ENCODE results near the gene URAD. TPM values are rescaled to one million over a fixed set of nuclear protein-coding genes. Genes with fewer than 3 reads are reported as not detected.

URAD gene
- total RNA-seq, 1 donor from 2014 or later: not detected

GRCh38 chr13:27977476-27978300 is 10.8 kb downstream of the URAD start:
- H3K4me3 ChIP-seq (ENCODE audit: insufficient read depth, low read depth, low read length): no peak overlapping the region
- no peaks in the 10 kb centered on the region for H3K36me3 ChIP-seq (ENCODE audit: insufficient read depth, low read length)

GRCh38 chr13:27976362-27977091 is 12.0 kb downstream of the URAD start:
- Histone ChIP-seq H3K9me3 (ENCODE audit: insufficient read depth, low read depth, low read length) (no peaks in the 10 kb centered on the region), H3K27me3 (ENCODE audit: insufficient read depth, low read length) (peaks cover 88% of the 10 kb centered on the region), H3K9ac (ENCODE audit: low read length) (no peak overlapping the region), H3K36me3 (ENCODE audit: insufficient read depth, low read length) (no peaks in the 10 kb centered on the region), H4K20me1 (ENCODE audit: insufficient read depth, low read length) (no peaks in the 10 kb centered on the region), H3K79me2 (ENCODE audit: insufficient read depth, low read length) (no peaks in the 10 kb centered on the region), H3K4me3 (ENCODE audit: insufficient read depth, low read depth, low read length) (no peak overlapping the region), H2AFZ (ENCODE audit: low read depth, low read length) (no peak overlapping the region), H3K4me2 (ENCODE audit: low read length) (no peak overlapping the region), H3K4me1 (ENCODE audit: insufficient read depth, low read length) (no peaks in the 10 kb centered on the region), H3K27ac (ENCODE audit: low read depth, low read length) (no peak overlapping the region)
- H3K4me3 Mint-ChIP-seq (ENCODE audit: unreplicated experiment): no peak overlapping the region
- no peak for DNase-seq (ENCODE audit: low read depth)
- H3K27me3 Mint-ChIP-seq (ENCODE audit: low read depth, unreplicated experiment): peaks cover 86% of the 10 kb centered on the region
- no peak for TF ChIP-seq CTCF (IDR thresholded peaks at IDR 0.05; ENCODE audit: insufficient read depth, low read depth, low read length)
- no peak for TF ChIP-seq EZH2 (IDR thresholded peaks at IDR 0.05; ENCODE audit: insufficient read depth, low read length)
- H3K27ac Mint-ChIP-seq (ENCODE audit: unreplicated experiment): no peak overlapping the region
- peaks cover 24% of the 10 kb centered on the region for H3K9me3 Mint-ChIP-seq (ENCODE audit: unreplicated experiment)
- H3K4me1 Mint-ChIP-seq (ENCODE audit: low read depth, unreplicated experiment): peaks cover 2% of the 10 kb centered on the region
- no peaks in the 10 kb centered on the region for H3K36me3 Mint-ChIP-seq (ENCODE audit: low read depth, unreplicated experiment)
- FAIRE-seq: no peak

More at GRCh38 chr13:27977476-27978300, 10.8 kb downstream of the URAD start:
- TF ChIP-seq EZH2 (IDR thresholded peaks at IDR 0.05; ENCODE audit: insufficient read depth, low read length) (peak; percentile 53), CTCF (IDR thresholded peaks at IDR 0.05; ENCODE audit: insufficient read depth, low read depth, low read length) (no peak)
- FAIRE-seq (no peak), DNase-seq (ENCODE audit: low read depth) (peak; percentile 1)
- no peak overlapping the region for H3K27ac Mint-ChIP-seq (ENCODE audit: unreplicated experiment)
- H3K27me3 Mint-ChIP-seq (ENCODE audit: low read depth, unreplicated experiment): peaks cover 88% of the 10 kb centered on the region
- peaks cover 92% of the 10 kb centered on the region for H3K27me3 ChIP-seq (ENCODE audit: insufficient read depth, low read length)
- H3K4me1 Mint-ChIP-seq (ENCODE audit: low read depth, unreplicated experiment): peaks cover 2% of the 10 kb centered on the region
- no peaks in the 10 kb centered on the region for H3K36me3 Mint-ChIP-seq (ENCODE audit: low read depth, unreplicated experiment)
- H3K9me3 ChIP-seq (ENCODE audit: insufficient read depth, low read depth, low read length): no peaks in the 10 kb centered on the region
- no peaks in the 10 kb centered on the region for H3K4me1 ChIP-seq (ENCODE audit: insufficient read depth, low read length)
- no peak overlapping the region for H3K4me3 Mint-ChIP-seq (ENCODE audit: unreplicated experiment)
- no peak overlapping the region for H3K27ac ChIP-seq (ENCODE audit: low read depth, low read length)
- no peak overlapping the region for H2AFZ ChIP-seq (ENCODE audit: low read depth, low read length)
- H3K9ac ChIP-seq (ENCODE audit: low read length): no peak overlapping the region
- H4K20me1 ChIP-seq (ENCODE audit: insufficient read depth, low read length): no peaks in the 10 kb centered on the region
- peaks cover 26% of the 10 kb centered on the region for H3K9me3 Mint-ChIP-seq (ENCODE audit: unreplicated experiment)
- H3K4me2 ChIP-seq (ENCODE audit: low read length): no peak overlapping the region
- no peaks in the 10 kb centered on the region for H3K79me2 ChIP-seq (ENCODE audit: insufficient read depth, low read length)
